Mesendoderm (in vitro differentiated cells): ENCODE measurements around the gene ABCB8.

ENCODE experiments used
- DNase-seq: peaks from one replicate; pipeline ENCODE4 v3.0.0; 2013
- H2AK5ac ChIP-seq: 2 replicates; pipeline ENCODE4 v1.6.1; 2013; ENCODE audit warnings: low read length, inconsistent platforms
- H2BK120ac ChIP-seq: 2 replicates; pipeline ENCODE4 v1.6.1; 2013; ENCODE audit warnings: low read depth, mild to moderate bottlenecking, low read length, moderate library complexity, mixed read lengths
- H2BK15ac ChIP-seq: replicated peaks from 2 replicates; pipeline ENCODE4 v1.6.1; 2013; ENCODE audit warnings: low read depth, mild to moderate bottlenecking, moderate library complexity
- H2BK5ac ChIP-seq: 2 replicates; pipeline ENCODE4 v1.6.1; 2013; ENCODE audit warnings: low read length, inconsistent platforms
- H3K18ac ChIP-seq: 2 replicates; pipeline ENCODE4 v1.6.1; 2013; ENCODE audit warnings: mild to moderate bottlenecking, low read length, mixed read lengths
- H3K23ac ChIP-seq: one replicate; pipeline ENCODE4 v1.6.1; 2013; ENCODE audit warnings: low read length
- H3K27ac ChIP-seq: 2 replicates; pipeline ENCODE4 v1.5.1; 2013; ENCODE audit warnings: low read depth, mild to moderate bottlenecking, inconsistent platforms, low read length, moderate library complexity
- H3K27me3 ChIP-seq: 2 replicates; pipeline ENCODE4 v1.6.1; 2013; ENCODE audit warnings: low read length, control low read depth, mild to moderate bottlenecking, inconsistent platforms; ENCODE audit not compliant: insufficient read depth, poor library complexity
- H3K36me3 ChIP-seq: 2 replicates; pipeline ENCODE4 v1.6.1; 2013; ENCODE audit warnings: low read length, inconsistent platforms; ENCODE audit not compliant: control insufficient read depth, insufficient read depth
- H3K4ac ChIP-seq: one replicate; pipeline ENCODE4 v1.6.1; 2013; ENCODE audit warnings: low read depth, mild to moderate bottlenecking, low read length, moderate library complexity
- H3K4me1 ChIP-seq: 2 replicates; pipeline ENCODE4 v1.6.1; 2013; ENCODE audit warnings: low read depth, low read length, inconsistent platforms; ENCODE audit not compliant: control insufficient read depth
- H3K4me2 ChIP-seq: 2 replicates; pipeline ENCODE4 v1.6.1; 2013; ENCODE audit warnings: low read length
- H3K4me3 ChIP-seq: 2 replicates; pipeline ENCODE4 v1.5.1; 2013; ENCODE audit warnings: mild to moderate bottlenecking, low read length
- H3K56ac ChIP-seq: one replicate; pipeline ENCODE4 v1.6.1; 2013; ENCODE audit warnings: low read length
- H3K79me1 ChIP-seq: 2 replicates; pipeline ENCODE4 v1.6.1; 2013; ENCODE audit warnings: low read length, inconsistent platforms
- H3K79me2 ChIP-seq: 2 replicates; pipeline ENCODE4 v1.6.1; 2013; ENCODE audit warnings: mild to moderate bottlenecking, low read length; ENCODE audit not compliant: control insufficient read depth, insufficient read depth
- H3K9ac ChIP-seq: 2 replicates; pipeline ENCODE4 v1.6.1; 2013; ENCODE audit warnings: low read length, inconsistent platforms
- H4K5ac ChIP-seq: one replicate; pipeline ENCODE4 v1.6.1; 2013; ENCODE audit warnings: low read length
- H4K8ac ChIP-seq: one replicate; pipeline ENCODE4 v1.6.1; 2013; ENCODE audit warnings: low read depth, mild to moderate bottlenecking, control low read depth, low read length, moderate library complexity
- WGBS: extraction: QIAGEN DNeasy Blood & Tissue Kit; methylation state at CpG from one replicate; pipeline ENCODE4 v1.1.7; 2013; ENCODE audit warnings: low lambda C conversion rate, missing lambda C conversion rate; ENCODE audit not compliant: insufficient coverage; ENCODE audit errors: extremely low coverage; 5-methylcytosine and 5-hydroxymethylcytosine counted together

Gene ABCB8

DNA sequence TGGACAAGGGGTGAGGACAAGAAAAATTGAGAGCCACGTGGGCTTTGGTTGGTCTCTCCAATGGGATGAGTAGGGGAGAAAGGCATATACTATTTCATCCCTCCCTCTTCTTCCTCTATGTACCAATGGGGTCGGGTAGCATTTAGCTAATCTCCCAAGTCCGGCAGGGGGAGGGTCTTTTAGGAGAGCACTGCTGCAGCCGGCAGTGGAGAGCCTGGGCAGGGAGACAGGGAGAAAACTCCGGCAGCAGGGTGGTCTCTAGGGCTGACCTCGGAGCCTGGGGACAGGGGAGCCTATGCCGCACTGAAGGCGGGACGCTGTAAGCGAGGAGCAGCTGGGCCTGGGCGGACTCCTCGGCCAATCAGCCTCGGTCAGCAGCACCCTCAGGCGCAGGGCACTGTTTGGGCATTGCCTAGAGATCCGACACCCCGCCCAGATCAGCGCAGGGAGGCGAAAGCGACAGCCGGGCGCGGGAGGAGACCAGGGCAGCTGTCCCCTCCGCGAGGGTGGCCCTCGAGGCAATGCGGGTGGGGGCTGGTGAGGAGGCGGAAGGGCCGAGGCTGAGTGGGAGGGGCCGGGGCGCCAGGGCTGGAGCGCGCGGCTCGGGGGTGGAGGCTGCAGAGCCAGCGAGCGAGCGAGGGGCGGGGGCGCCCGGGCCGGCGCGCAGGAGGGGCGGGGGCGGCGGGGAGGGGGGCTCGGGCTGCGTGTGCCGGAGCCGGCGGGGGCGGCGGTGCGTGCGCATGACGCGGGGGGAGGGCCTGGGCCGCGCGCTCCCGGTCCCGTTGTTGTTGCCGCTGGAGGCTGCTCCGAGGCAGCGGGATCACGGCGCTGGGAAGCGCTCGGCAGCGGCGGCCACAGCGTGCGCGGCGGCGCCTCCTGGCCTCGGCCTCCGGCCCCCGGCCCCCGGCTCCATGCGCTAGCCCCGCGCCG, 57.7 kb downstream of the ABCB8 start, which contains the start of gene AGAP3:
TSS of gene AGAP3 (plus strand) at position 785 of the 930 bp plus-strand sequence. CDS start 267 bp downstream, outside the sequence.
- no CpG with 5 or more reads among the region's 84 CpGs for WGBS
- Histone ChIP-seq H4K8ac (no peak within 1 kb of the TSS), H4K5ac (no peak within 1 kb of the TSS), H3K79me1 (peaks cover 18% of the 10 kb centered on the region), H3K9ac (peak within 1 kb of the TSS; percentile 93), H3K36me3 (peaks cover 2% of the 10 kb centered on the region), H3K4me2 (peak within 1 kb of the TSS; percentile 91), H3K23ac (peak within 1 kb of the TSS; percentile 94), H3K79me2 (peaks cover 8% of the 10 kb centered on the region), H3K4me3 (peak within 1 kb of the TSS; percentile 82), H2BK5ac (no peak within 1 kb of the TSS), H2BK15ac (no peak within 1 kb of the TSS), H2AK5ac (no peak within 1 kb of the TSS), H3K4me1 (peaks cover 20% of the 10 kb centered on the region), H2BK120ac (no peak within 1 kb of the TSS), H3K27me3 (no peaks in the 10 kb centered on the region), H3K56ac (peak within 1 kb of the TSS; percentile 98), H3K4ac (peak within 1 kb of the TSS; percentile 28), H3K27ac (peak within 1 kb of the TSS; percentile 57), H3K18ac (peak within 1 kb of the TSS; percentile 57)
- DNase-seq, result peak; percentile 91

DNA sequence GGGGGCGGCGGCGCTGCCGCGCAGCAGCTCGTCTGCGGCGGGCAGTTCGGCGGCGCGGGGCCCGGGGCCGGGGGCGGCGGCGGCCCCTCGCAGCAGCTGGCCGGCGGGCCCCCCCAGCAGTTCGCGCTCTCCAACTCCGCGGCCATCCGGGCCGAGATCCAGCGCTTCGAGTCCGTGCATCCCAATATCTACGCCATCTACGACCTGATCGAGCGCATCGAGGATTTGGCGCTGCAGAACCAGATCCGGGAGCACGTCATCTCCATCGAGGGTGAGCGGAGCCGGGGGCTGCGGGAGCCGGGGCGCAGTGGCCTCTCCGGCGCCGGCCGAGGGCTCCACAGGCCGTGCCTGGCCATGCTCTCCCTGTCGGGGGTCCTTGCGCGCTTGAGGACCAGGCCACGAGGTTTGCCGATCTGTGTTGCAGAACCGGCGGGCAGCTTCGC, 58.6 kb downstream of the ABCB8 start:
- Histone ChIP-seq H3K23ac (peak overlapping the region; percentile 94), H3K79me2 (peaks cover 11% of the 10 kb centered on the region), H2AK5ac (no peak overlapping the region), H2BK5ac (no peak overlapping the region), H3K79me1 (peaks cover 22% of the 10 kb centered on the region), H2BK120ac (no peak overlapping the region), H3K4me3 (peak overlapping the region; percentile 82), H3K4me2 (peak overlapping the region; percentile 91), H3K4ac (peak overlapping the region; percentile 27), H4K5ac (no peak overlapping the region), H2BK15ac (no peak overlapping the region), H3K4me1 (peaks cover 20% of the 10 kb centered on the region), H3K56ac (peak overlapping the region; percentile 98), H3K27me3 (no peaks in the 10 kb centered on the region), H3K36me3 (peaks cover 2% of the 10 kb centered on the region), H4K8ac (no peak overlapping the region), H3K9ac (peak overlapping the region; percentile 93), H3K27ac (no peak overlapping the region), H3K18ac (peak overlapping the region; percentile 57)
- peak; percentile 53 for DNase-seq
- no CpG with 5 or more reads among the region's 56 CpGs for WGBS

DNA sequence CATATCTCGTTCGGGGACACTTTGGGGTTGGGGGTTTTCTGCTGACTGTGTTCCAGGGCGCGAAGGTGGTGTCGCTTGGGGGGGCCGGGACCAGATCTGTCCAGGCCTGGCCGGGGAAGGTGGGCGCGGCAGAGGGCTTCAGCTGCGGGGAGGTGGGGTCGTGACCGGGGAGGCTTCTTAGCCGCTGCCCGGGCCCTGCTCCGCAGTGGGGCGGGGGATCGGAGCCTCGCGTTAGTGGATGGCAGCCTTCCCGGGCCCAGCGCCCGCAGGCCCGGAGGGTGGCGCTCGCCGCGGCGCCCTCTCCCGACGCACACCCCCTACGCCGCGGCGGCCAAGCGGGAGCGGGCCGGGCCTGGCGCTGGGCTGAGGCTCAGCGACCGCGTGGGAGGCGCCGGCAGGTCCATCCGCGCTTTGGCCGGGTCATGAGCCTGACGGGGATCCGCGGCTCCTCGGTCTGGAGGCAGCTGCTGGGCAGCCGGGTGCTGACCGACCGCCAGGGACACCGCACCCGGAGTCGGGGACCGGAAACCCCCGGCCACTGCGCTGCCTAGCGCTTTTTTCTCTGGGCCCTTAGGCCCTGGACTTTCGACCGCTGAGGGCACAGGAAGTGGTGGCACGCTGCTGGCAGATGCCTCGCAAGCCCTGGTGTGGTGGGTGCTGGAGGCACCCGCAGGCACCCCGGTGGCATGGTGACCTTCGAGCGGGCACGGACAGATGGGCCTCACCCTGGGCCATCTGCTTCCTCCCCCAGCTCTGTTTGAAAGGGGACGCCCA, 59.2 kb downstream of the ABCB8 start:
- Histone ChIP-seq H3K36me3 (peaks cover 2% of the 10 kb centered on the region), H3K4me1 (peaks cover 18% of the 10 kb centered on the region), H4K5ac (no peak overlapping the region), H4K8ac (no peak overlapping the region), H3K27me3 (no peaks in the 10 kb centered on the region), H3K18ac (peak overlapping the region; percentile 57), H2BK5ac (no peak overlapping the region), H3K9ac (peak overlapping the region; percentile 93), H2BK15ac (no peak overlapping the region), H3K79me1 (peaks cover 25% of the 10 kb centered on the region), H3K27ac (peak overlapping the region; percentile 1), H3K4me2 (peak overlapping the region; percentile 91), H3K79me2 (peaks cover 16% of the 10 kb centered on the region), H2AK5ac (peak overlapping the region; percentile 9), H3K4ac (peak overlapping the region; percentile 27), H3K4me3 (peak overlapping the region; percentile 82), H3K56ac (peak overlapping the region; percentile 98), H3K23ac (peak overlapping the region; percentile 59), H2BK120ac (no peak overlapping the region)
- no peak for DNase-seq
- WGBS, result no CpG with 5 or more reads among the region's 70 CpGs

DNA sequence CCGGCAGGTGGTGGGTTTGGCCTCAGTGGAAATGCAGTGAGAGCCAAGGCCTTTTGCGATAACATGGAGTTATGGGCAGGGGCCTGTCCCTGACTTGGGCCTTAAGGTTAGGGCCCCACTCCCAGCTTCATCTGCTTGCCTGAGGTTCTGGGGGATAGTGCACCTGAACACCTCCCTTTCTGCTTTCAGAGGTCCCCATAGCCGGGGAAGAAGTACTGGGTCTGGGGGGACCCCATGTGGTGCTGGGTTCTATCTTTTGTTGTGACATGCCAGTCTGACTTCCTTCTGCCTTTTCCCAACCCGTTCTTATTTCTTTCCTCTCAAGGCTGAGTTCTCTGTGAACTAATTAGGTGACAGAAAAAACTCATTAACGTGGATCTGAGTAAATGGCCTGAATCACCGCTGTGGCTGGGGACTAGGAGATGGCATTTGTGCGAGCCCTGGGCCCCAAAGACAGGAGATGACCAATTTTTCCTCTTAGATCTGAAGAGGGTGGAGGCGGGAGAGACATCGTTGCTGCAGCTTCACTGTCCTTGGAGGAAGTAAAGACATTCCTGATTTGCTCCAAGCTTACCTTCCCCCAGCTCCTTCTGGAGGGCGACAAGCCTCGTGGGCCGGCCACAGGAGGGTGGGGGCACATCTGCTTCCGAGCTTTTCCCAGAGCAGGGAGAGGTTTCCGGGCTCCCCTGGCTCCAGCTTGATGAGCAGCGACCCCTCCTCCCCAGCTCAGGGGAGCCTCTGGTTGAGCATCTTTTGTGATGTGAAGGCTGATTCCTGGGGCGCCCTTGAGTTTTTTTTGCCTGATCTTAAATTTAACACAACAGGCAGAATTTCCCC, 60.0 kb downstream of the ABCB8 start:
- H3K27me3 ChIP-seq, result no peaks in the 10 kb centered on the region
- H3K79me2 ChIP-seq, result peaks cover 16% of the 10 kb centered on the region
- DNase-seq, result no peak
- WGBS, result no CpG with 5 or more reads among the region's 16 CpGs
- H3K27ac ChIP-seq, result no peak overlapping the region
- H3K4me1 ChIP-seq, result peaks cover 15% of the 10 kb centered on the region
- no peak overlapping the region for H3K4ac ChIP-seq
- peak overlapping the region; percentile 93 for H3K9ac ChIP-seq
- peak overlapping the region; percentile 82 for H3K4me3 ChIP-seq
- H4K8ac ChIP-seq, result no peak overlapping the region
- peak overlapping the region; percentile 9 for H2AK5ac ChIP-seq
- H3K4me2 ChIP-seq, result peak overlapping the region; percentile 91
- H3K79me1 ChIP-seq, result peaks cover 28% of the 10 kb centered on the region
- no peak overlapping the region for H2BK5ac ChIP-seq
- no peak overlapping the region for H3K18ac ChIP-seq
- no peak overlapping the region for H2BK120ac ChIP-seq
- H3K23ac ChIP-seq, result peak overlapping the region; percentile 59
- peaks cover 2% of the 10 kb centered on the region for H3K36me3 ChIP-seq
- H4K5ac ChIP-seq, result no peak overlapping the region
- H2BK15ac ChIP-seq, result no peak overlapping the region
- H3K56ac ChIP-seq, result peak overlapping the region; percentile 98
